GM19025 (cell line): Measurements from ENCODE around the gene PADI2.

Experiments
- ATAC-seq: cut with Tn5 transposase; IDR thresholded peaks from one replicate; pipeline ENCODE4 v1.9.1; 2021; ENCODE audit warnings: mild to moderate bottlenecking, low read depth, moderate library complexity; ENCODE audit not compliant: unreplicated experiment

Gene PADI2

DNA sequence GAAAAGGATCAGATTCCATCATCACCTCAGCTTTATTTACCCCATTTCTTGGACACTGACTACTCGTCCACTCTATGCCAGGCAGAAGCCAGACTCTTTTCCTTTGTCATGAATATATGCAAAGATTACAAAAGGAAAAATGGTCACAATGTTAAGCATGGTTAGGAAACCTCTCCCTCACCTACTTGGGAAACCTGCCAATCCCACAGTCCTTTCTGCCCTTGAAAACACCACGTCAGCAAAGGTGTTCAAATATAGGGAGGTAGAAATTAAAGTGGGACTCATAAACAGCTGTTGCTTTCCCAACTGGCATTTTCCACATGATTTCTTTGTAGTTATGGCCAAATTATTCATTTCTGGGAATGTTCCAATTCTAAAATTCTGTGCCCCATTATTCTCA is 91.4 kb downstream of the PADI2 start:
- ATAC-seq: no peak

DNA sequence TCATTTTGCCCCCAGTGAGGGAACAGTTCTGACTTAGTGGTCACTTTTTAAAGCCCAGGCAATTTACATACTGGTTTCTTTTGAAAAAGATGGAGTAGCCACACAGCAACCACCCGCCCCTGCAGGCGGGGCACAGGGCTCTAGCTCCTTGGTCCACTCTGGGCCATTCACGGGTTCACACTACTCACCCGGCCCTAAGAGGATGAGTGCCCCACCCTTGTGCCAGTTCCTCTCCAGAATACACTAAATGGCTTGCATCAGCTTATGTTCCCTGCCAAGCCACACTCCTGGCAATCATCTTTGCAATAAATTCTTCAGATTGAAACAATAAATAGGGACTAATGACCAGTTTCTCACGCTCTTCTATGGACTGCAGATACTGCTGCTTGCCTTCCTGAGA is 91.8 kb downstream of the PADI2 start:
- ATAC-seq: no peak

DNA sequence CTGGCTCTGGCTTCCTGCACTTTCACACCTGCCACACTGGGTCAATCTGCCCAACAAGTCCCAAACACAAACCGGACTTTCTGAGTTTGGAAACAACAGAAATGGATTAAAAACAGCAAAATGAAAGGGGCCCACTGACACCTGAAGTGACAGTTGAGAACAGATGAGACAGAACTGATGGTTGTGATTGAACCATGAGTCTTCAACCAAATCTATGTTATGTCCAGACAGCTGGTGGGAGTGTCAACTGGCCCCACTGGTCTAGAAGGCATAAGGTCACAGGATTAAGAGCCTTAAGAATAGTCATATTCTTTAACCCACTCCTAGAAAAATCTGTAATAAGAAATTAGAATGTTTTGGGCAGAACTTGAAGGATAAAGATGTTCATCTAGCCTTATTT is 94.5 kb downstream of the PADI2 start:
- ATAC-seq: no peak

DNA sequence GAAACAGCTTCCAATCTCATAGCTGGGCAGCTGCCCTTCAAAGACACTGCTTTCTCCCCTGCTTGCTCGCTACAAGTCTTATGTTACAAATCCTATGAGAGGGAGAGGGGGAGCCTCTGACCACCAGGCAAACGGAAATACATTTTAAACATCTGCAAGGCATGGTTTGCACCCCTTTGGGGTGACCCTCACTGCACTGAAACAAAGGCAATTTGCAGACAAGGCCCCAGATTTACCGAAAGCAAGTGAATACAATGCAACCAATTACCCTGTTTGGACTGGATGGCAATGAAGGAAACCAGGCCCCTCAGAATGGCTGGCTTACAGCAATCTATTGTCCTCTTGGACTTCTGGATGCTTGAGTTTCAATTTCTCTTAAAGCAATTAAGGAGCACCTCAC is 95.7 kb downstream of the PADI2 start:
- ATAC-seq: no peak

DNA sequence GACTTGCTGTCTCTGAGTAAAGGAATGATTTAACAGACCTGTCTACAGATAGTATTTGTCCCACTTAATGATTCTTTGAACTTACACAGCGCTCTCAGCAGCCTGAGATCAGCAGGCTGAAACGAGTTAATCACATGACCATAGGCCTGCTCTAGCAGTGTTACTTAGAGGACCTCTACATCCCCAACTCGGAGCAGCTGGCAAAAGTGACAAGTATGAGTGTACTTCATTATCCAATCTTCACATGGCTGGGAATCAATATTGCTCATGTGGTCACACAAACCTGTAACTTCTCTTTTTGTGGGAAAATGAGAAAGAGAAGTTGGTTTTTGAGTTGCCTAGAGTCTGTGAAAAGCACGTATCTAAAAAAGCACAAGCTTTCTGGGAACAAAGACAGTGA is 96.1 kb downstream of the PADI2 start:
- no peak for ATAC-seq

DNA sequence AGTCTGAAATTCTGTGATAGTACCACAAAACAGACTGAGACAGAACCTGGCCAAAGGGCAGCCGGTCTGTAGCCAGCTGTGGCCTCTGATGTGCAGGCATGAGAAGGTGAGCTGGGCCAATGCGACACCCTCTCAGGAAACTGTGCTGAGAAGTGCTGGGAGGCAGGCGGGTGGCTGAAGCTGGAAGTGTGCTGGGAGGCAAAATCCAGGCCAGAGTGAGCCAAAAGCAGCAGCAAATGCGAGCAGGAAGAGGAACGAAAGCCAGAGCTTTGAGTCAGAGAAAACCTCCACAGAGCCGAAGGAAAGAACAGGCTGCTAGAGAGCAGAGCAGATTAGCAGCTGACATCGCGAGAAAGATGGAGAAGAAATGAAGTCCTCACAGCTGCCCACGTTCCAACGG is 97.4 kb downstream of the PADI2 start:
- no peak for ATAC-seq

DNA sequence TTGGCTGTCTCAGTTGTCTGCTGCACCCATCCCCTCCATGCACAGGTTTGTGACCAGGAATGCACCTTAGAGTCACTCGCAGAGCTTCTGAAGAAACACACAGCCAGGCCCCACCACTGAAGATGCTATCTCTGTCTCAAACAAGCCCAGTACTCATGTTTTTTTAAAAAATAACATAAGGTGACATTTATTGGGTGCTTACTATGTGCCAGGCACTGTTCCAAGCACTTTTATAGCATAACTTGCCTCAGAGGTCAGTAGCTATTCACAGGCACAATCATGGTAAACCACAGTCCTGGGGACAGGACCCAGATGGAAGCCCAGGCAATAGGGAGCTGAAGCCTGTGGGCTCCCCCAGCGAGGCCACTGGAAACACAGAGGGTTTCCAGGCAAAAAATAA is 98.7 kb downstream of the PADI2 start:
- no peak for ATAC-seq

DNA sequence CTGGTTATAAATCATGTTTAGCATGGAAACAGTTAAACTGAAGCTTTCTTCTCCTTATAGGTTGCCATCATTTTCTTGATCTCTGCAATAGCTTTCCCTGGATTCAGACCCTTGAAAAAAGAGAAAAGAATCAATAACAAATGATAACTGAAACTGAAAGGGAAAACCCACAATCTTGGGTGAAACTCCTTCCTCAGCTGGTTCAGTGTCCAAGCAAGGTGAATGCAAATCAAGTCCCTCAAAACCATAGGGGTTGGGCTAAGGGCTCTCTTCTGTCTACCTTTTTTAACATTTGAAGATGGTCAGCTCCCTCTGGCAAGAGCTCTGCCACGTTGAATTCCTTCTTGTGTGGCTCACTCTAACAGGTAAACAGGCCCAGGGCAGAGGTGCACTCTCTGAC is 100.4 kb downstream of the PADI2 start:
- ATAC-seq: no peak

DNA sequence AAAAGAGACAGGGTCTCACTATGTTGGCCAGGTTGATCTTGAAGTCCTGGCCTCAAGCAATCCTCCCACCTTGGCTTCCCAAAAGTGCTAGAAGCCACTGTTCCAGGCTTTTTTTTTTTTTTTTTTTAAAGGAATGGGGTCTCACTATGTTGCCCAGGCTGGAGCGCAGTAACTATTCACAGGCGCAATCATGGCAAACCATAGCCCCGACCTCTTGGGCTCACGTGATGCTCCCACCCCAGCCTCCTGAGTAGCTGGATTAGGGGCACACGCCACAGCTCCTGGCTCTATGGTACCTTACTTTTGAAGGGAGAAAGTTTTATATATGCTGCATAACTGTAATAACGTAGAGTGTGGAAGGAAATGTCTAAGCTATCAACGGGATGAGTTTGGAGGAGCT is 101.8 kb downstream of the PADI2 start:
- no peak for ATAC-seq
